GM19324 (cell line): Measurements from ENCODE around the gene CYRIA.

ENCODE experiments used
- ATAC-seq: cut with Tn5 transposase; IDR thresholded peaks from one replicate; pipeline ENCODE4 v1.9.1; 2021; ENCODE audit warnings: mild to moderate bottlenecking, moderate library complexity; ENCODE audit not compliant: unreplicated experiment, low FRiP score

CYRIA gene

GRCh38 chr2:16633621-16634430, 31.8 kb downstream of the CYRIA start:
- no peak for ATAC-seq

- ATAC-seq, result no peak
Observed at GRCh38 chr2:16632598-16632997, 33.0 kb downstream of the CYRIA start.

- ATAC-seq, result no peak
Observed at GRCh38 chr2:16630463-16630862, 35.2 kb downstream of the CYRIA start.

GRCh38 chr2:16629770-16630169, 35.9 kb downstream of the CYRIA start:
- no peak for ATAC-seq

GRCh38 chr2:16629044-16629443, 36.6 kb downstream of the CYRIA start:
- ATAC-seq, result no peak

GRCh38 chr2:16628314-16628713, 37.3 kb downstream of the CYRIA start:
- no peak for ATAC-seq

GRCh38 chr2:16626997-16627605, 38.5 kb downstream of the CYRIA start:
- ATAC-seq, result no peak

- ATAC-seq, result no peak
Observed at GRCh38 chr2:16626497-16626896, 39.1 kb downstream of the CYRIA start.

- ATAC-seq, result peak; percentile 75
Observed at GRCh38 chr2:16625759-16626158, 39.9 kb downstream of the CYRIA start.

- ATAC-seq, result peak; percentile 11
Observed at GRCh38 chr2:16625201-16625729, 40.4 kb downstream of the CYRIA start.

- no peak for ATAC-seq
Observed at GRCh38 chr2:16624436-16624780, 41.2 kb downstream of the CYRIA start.

- no peak for ATAC-seq
Observed at GRCh38 chr2:16623564-16624435, 41.8 kb downstream of the CYRIA start.

- ATAC-seq, result no peak
Observed at GRCh38 chr2:16623031-16623430, 42.6 kb downstream of the CYRIA start.

GRCh38 chr2:16622399-16622968, 43.1 kb downstream of the CYRIA start:
- no peak for ATAC-seq

- ATAC-seq, result no peak
Observed at GRCh38 chr2:16621316-16621715, 44.3 kb downstream of the CYRIA start.

GRCh38 chr2:16620590-16620989, 45.0 kb downstream of the CYRIA start:
- ATAC-seq, result no peak

GRCh38 chr2:16619576-16620245, 45.9 kb downstream of the CYRIA start:
- no peak for ATAC-seq

- ATAC-seq, result no peak
Observed at GRCh38 chr2:16617282-16618266, 48.1 kb downstream of the CYRIA start.
